IMR-90 (cell line): ENCODE data around the gene PC. TPM values are rescaled to one million over a fixed set of nuclear protein-coding genes. Genes with fewer than 3 reads are reported as not detected.

ENCODE experiments used
- ATAC-seq: fragments of 200-7000 bp; cut with Tn5 transposase; 2 replicates; pipeline ENCODE4 v1.9.1; 2020; ENCODE audit warnings: low read depth, mild to moderate bottlenecking, moderate library complexity
- BruUV-seq: library from RNA; stranded (reverse); fragments of 400-500 nt; replicated peaks from 2 replicates; lab custom pipeline; 2021; lab: Mats Ljungman, UMichigan
- CTCF ChIA-PET: fragments of 300-600 bp; formaldehyde crosslinking; extraction: SDS; loops from one replicate; lab custom pipeline; 2021; ENCODE audit warnings: antibody characterized with exemption; lab: Yijun Ruan, JAX
- POLR2A ChIA-PET: fragments of 300-600 bp; sonication (Branson Sonifier 250); formaldehyde crosslinking; loops from one replicate; lab custom pipeline; 2022; ENCODE audit warnings: antibody characterized with exemption; ENCODE audit not compliant: unreplicated experiment; lab: Charles Lee
- DNase-seq: peaks from one replicate; pipeline ENCODE4 v3.0.0; 2013
- H2AFZ ChIP-seq: replicated peaks from 2 replicates; pipeline ENCODE3; 2013; ENCODE audit warnings: low read length, mild to moderate bottlenecking; ENCODE audit not compliant: poor library complexity
- H2AK5ac ChIP-seq: 2 replicates; pipeline ENCODE4 v1.6.1; 2013; ENCODE audit warnings: low read depth, low read length, inconsistent platforms
- H2AK9ac ChIP-seq: replicated peaks from 2 replicates; pipeline ENCODE3; 2013; ENCODE audit warnings: mild to moderate bottlenecking, low read depth, low read length, moderate library complexity; ENCODE audit not compliant: poor library complexity
- H2BK120ac ChIP-seq: 2 replicates; pipeline ENCODE4 v1.6.1; 2013; ENCODE audit warnings: low read depth, low read length, inconsistent platforms
- H2BK15ac ChIP-seq: 3 replicates; pipeline ENCODE4 v1.6.1; 2013; ENCODE audit warnings: low read depth, low read length, inconsistent platforms
- H2BK20ac ChIP-seq: 2 replicates; pipeline ENCODE4 v1.6.1; 2013; ENCODE audit warnings: low read depth, mild to moderate bottlenecking, inconsistent platforms, low read length, moderate library complexity
- H2BK5ac ChIP-seq: 2 replicates; pipeline ENCODE4 v1.6.1; 2013; ENCODE audit warnings: mild to moderate bottlenecking, low read depth, low read length, inconsistent platforms; ENCODE audit not compliant: poor library complexity, severe bottlenecking
- H3K14ac ChIP-seq: replicated peaks from 2 replicates; pipeline ENCODE4 v1.6.1; 2013; ENCODE audit warnings: low read depth, low read length, inconsistent platforms
- H3K18ac ChIP-seq: 2 replicates; pipeline ENCODE4 v1.6.1; 2013; ENCODE audit warnings: low read depth, low read length, control low read depth
- H3K23ac ChIP-seq: 2 replicates; pipeline ENCODE4 v1.6.1; 2013; ENCODE audit warnings: low read depth, low read length, inconsistent platforms
- H3K27ac ChIP-seq: 2 replicates; pipeline ENCODE4 v1.5.1; 2013; ENCODE audit warnings: mild to moderate bottlenecking, control low read depth, low read length; ENCODE audit not compliant: insufficient read depth
- H3K27me3 ChIP-seq: 2 replicates; pipeline ENCODE4 v1.6.1; 2013; ENCODE audit warnings: low read length; ENCODE audit not compliant: control insufficient read depth, insufficient read depth
- H3K36me3 ChIP-seq: 2 replicates; pipeline ENCODE4 v1.6.1; 2013; ENCODE audit warnings: low read length, mixed read lengths; ENCODE audit not compliant: control insufficient read depth, insufficient read depth
- H3K4ac ChIP-seq: 2 replicates; pipeline ENCODE4 v1.6.1; 2013; ENCODE audit warnings: low read depth, low read length, inconsistent platforms
- H3K4me1 ChIP-seq: 2 replicates; pipeline ENCODE4 v1.6.1; 2013; ENCODE audit warnings: low read length, mixed read lengths; ENCODE audit not compliant: control insufficient read depth, insufficient read depth
- H3K4me2 ChIP-seq: 2 replicates; pipeline ENCODE4 v1.6.1; 2013; ENCODE audit warnings: low read depth, mild to moderate bottlenecking, control low read depth, low read length, moderate library complexity
- H3K4me3 ChIP-seq: 2 replicates; pipeline ENCODE4 v1.5.1; 2013; ENCODE audit warnings: low read depth, mild to moderate bottlenecking, control low read depth, low read length, moderate library complexity; ENCODE audit not compliant: insufficient read depth
- H3K56ac ChIP-seq: 2 replicates; pipeline ENCODE4 v1.6.1; 2013; ENCODE audit warnings: low read length, inconsistent platforms; ENCODE audit not compliant: insufficient read depth; ENCODE audit errors: extremely low read depth
- H3K79me1 ChIP-seq, 2 experiments: 2 replicates each; pipeline ENCODE4 v1.6.1; 2013; ENCODE audit warnings: low read length in 2 of 2, inconsistent platforms in 1 of 2, low read depth in 1 of 2
- H3K9ac ChIP-seq: 2 replicates; pipeline ENCODE4 v1.6.1; 2013; ENCODE audit warnings: low read depth, low read length, control low read depth
- H3K9me1 ChIP-seq: 2 replicates; pipeline ENCODE4 v1.6.1; 2013; ENCODE audit warnings: low read length, inconsistent platforms; ENCODE audit not compliant: insufficient read depth
- H3K9me3 ChIP-seq: 2 replicates; pipeline ENCODE4 v1.6.1; 2013; ENCODE audit warnings: low read length; ENCODE audit not compliant: control insufficient read depth, insufficient read depth
- H4K20me1 ChIP-seq: 2 replicates; pipeline ENCODE4 v1.6.1; 2013; ENCODE audit warnings: low read length, inconsistent platforms; ENCODE audit not compliant: insufficient read depth
- H4K5ac ChIP-seq: 2 replicates; pipeline ENCODE4 v1.6.1; 2013; ENCODE audit warnings: mild to moderate bottlenecking, low read depth, low read length, control low read depth
- H4K8ac ChIP-seq, 2 experiments: 2 replicates each; pipeline ENCODE4 v1.6.1; 2013; ENCODE audit warnings: low read depth in 2 of 2, low read length in 2 of 2, control low read depth in 1 of 2, inconsistent platforms in 1 of 2
- H4K91ac ChIP-seq: 2 replicates; pipeline ENCODE4 v1.6.1; 2013; ENCODE audit warnings: low read depth, low read length, inconsistent platforms; ENCODE audit not compliant: insufficient read depth
- CEBPB ChIP-seq: IDR thresholded peaks from 2 replicates; pipeline ENCODE4 v1.6.1; 2012; ENCODE audit warnings: low read depth, low read length, improper control_type of control experiment
- MAFK ChIP-seq: IDR thresholded peaks from 2 replicates; pipeline ENCODE4 v1.6.1; 2012; ENCODE audit warnings: low read depth, low read length, improper control_type of control experiment
- NFE2L2 ChIP-seq: fragments of 150-350 bp; IDR thresholded peaks from 2 replicates; pipeline ENCODE4 v1.6.1; 2016; ENCODE audit warnings: low read depth, mild to moderate bottlenecking, low read length
- RCOR1 ChIP-seq: IDR thresholded peaks from 2 replicates; pipeline ENCODE4 v1.6.1; 2012; ENCODE audit warnings: mild to moderate bottlenecking, low read length, improper control_type of control experiment; ENCODE audit not compliant: insufficient replicate concordance
- RFX5 ChIP-seq: IDR thresholded peaks from 2 replicates; pipeline ENCODE4 v1.8.0; 2012; ENCODE audit warnings: low read depth, mild to moderate bottlenecking, low read length, moderate library complexity
- SMC3 ChIP-seq: fragments of 150-350 bp; IDR thresholded peaks from 2 replicates; pipeline ENCODE4 v1.6.1; 2016; ENCODE audit warnings: low read depth, mild to moderate bottlenecking, antibody characterized with exemption, low read length, moderate library complexity
- WGBS, 2 experiments: methylation state at CpG; one replicate each; pipeline versions ENCODE4 v1.1.5 to v1.1.7; 2013; ENCODE audit warnings: missing lambda C conversion rate in 2 of 2; ENCODE audit not compliant: insufficient read length in 1 of 2; ENCODE audit errors: extremely low coverage in 2 of 2; 5-methylcytosine and 5-hydroxymethylcytosine counted together
- dilution Hi-C: fragments of 300-500 bp; cut with HindIII; formaldehyde crosslinking; loops from one replicate; pipeline ENCODE4 v1.14.3; 2018; ENCODE audit warnings: low sequenced_read_pairs; ENCODE audit not compliant: unreplicated experiment
- in situ Hi-C: fragments of 300-500 bp; cut with MboI; formaldehyde crosslinking; loops from 3 replicates; pipeline ENCODE4 v1.14.3; 2019; ENCODE audit warnings: low sequenced_read_pairs, inconsistent platforms, mixed read lengths
- intact Hi-C: fragments of 100-400 bp; cut with micrococcal nuclease; formaldehyde crosslinking; loops from 2 replicates; pipeline ENCODE4 v1.10.0; 2022
- polyA plus RNA-seq, 3 experiments: library from polyadenylated mRNA; depleted of rRNA; stranded (reverse); fragments of >200 nt; gene quantifications; 2 replicates each; pipeline ENCODE4 v1.2.3, GENCODE V29; 2012; ENCODE audit warnings: low replicate concordance in 1 of 3
- total RNA-seq: library from RNA; depleted of rRNA; stranded (reverse); fragments of >200 nt; gene quantifications from 2 replicates; pipeline ENCODE4 v1.2.3, GENCODE V29; 2012

PC gene
- total and polyA plus RNA-seq, 2 of the 4 experiments (the other 2 are of a cell fraction) = 13.6 to 15.7 TPM

- Histone ChIP-seq H3K27me3 (no peaks in the 10 kb centered on the region), H3K79me1 (peaks cover 0 to 29% of the 10 kb centered on the region in 2 experiments; a peak in 2 of 4 replicates), H3K9ac (no peak overlapping the region), H4K91ac (no peak overlapping the region), H3K56ac (no peak overlapping the region), H2AK5ac (no peak overlapping the region), H3K4me2 (no peak overlapping the region), H4K5ac (no peak overlapping the region), H4K20me1 (no peaks in the 10 kb centered on the region; the same call in 1 of the 2 replicates), H3K4me3 (no peak overlapping the region), H2BK20ac (peak overlapping the region; percentile 27), H3K4ac (no peak overlapping the region), H2BK15ac (no peak overlapping the region), H2BK5ac (no peak overlapping the region), H3K9me1 (peaks cover 32% of the 10 kb centered on the region), H3K14ac (no peak overlapping the region), H2BK120ac (no peak overlapping the region), H3K36me3 (peaks cover 2% of the 10 kb centered on the region; the same call in 1 of the 2 replicates), H3K18ac (no peak overlapping the region), H3K23ac (no peak overlapping the region), H3K4me1 (peaks cover 23% of the 10 kb centered on the region), H2AK9ac (no peak overlapping the region), H3K27ac (no peak overlapping the region), H2AFZ (no peak overlapping the region), H3K9me3 (no peaks in the 10 kb centered on the region), H4K8ac (no peak overlapping the region; a peak in 1 of 4 replicates)
- CTCF ChIA-PET = no interaction called here
- in situ Hi-C loops (no loop called here), intact Hi-C loops (no loop called here), dilution Hi-C loops (no loop called here)
- TF ChIP-seq SMC3 = no peak
- TF ChIP-seq MAFK = peak; percentile 82
- TF ChIP-seq RFX5 = no peak
- TF ChIP-seq RCOR1 = no peak
- TF ChIP-seq CEBPB = no peak
- TF ChIP-seq NFE2L2 = no peak
- POLR2A ChIA-PET = no interaction called here
- 100% methylated on average over 2 of the region's 8 CpGs; no CpG with 5 or more reads in 1 of the 2 experiments for WGBS, 2 experiments
- no peak for DNase-seq
- no peak for ATAC-seq
- no TSS peak for BruUV-seq
Observed at GRCh38 chr11:66904981-66905521, 53.1 kb downstream of the PC start.
